K562 (cell line): ENCODE data around the gene BEST1. TPM values are rescaled to one million over a fixed set of nuclear protein-coding genes. Genes with fewer than 3 reads are reported as not detected.

Experiments used
- ATAC-seq: fragments of 200-7000 bp; cut with Tn5 transposase; 3 replicates; pipeline ENCODE4 v1.9.1; 2020; ENCODE audit warnings: moderate library complexity
- BruUV-seq: library from RNA; stranded (reverse); fragments of 400-500 nt; replicated peaks from 2 replicates; lab custom pipeline; 2021; lab: Mats Ljungman, UMichigan
- CTCF ChIA-PET: fragments of 300-600 bp; formaldehyde crosslinking; extraction: SDS; loops from one replicate; lab custom pipeline; 2021; ENCODE audit warnings: low intra/inter-chr PET ratio; lab: Yijun Ruan, JAX
- POLR2A ChIA-PET: fragments of 300-600, 350-650 bp; sonication (Branson Sonifier 250); formaldehyde crosslinking; extraction: SDS; loops from one replicate; lab custom pipeline; 2021; ENCODE audit warnings: antibody characterized with exemption, inconsistent platforms; lab: Yijun Ruan, JAX
- DNase-seq, 4 experiments: peaks; one replicate each; pipeline versions ENCODE4 v3.0.0 to v3.0.0-alpha.2; 2011 to 2018; ENCODE audit warnings: low spot score in 3 of 4, mixed read lengths in 3 of 4; ENCODE audit errors: extremely low read depth in 1 of 4
- FAIRE-seq: peaks from 2 replicates; lab custom pipeline; 2011; peaks lifted over from hg19 to GRCh38; lab: Jason Lieb, UNC
- H2AFZ ChIP-seq: 2 replicates; pipeline ENCODE4 v1.6.0; 2011; ENCODE audit warnings: low read depth, low read length, control low read depth, inconsistent platforms
- H3K27ac ChIP-seq: fragments of 200-600 bp; 3 replicates; pipeline ENCODE4 v1.8.0; 2011; ENCODE audit warnings: low read depth, mild to moderate bottlenecking, control low read depth, inconsistent platforms, low read length, moderate library complexity, mixed read lengths; ENCODE audit errors: extremely low read depth
- H3K27me3 ChIP-seq, 2 experiments: fragments of 300-600 bp in 1 of 2; 2 replicates in 1 of 2; 3 replicates in 1 of 2; pipeline versions ENCODE4 v1.6.0 to v1.8.0; 2011; ENCODE audit warnings: inconsistent platforms in 2 of 2, low read length in 2 of 2, mild to moderate bottlenecking in 1 of 2, mixed read lengths in 1 of 2, moderate library complexity in 1 of 2; ENCODE audit not compliant: control insufficient read depth in 2 of 2, insufficient read depth in 2 of 2
- H3K36me3 ChIP-seq: fragments of 300-600 bp; 3 replicates; pipeline ENCODE4 v1.8.0; 2011; ENCODE audit warnings: mild to moderate bottlenecking, low read length, inconsistent platforms; ENCODE audit not compliant: control insufficient read depth, insufficient read depth
- H3K4me1 ChIP-seq, 2 experiments: fragments of 200-600 bp in 1 of 2; replicated peaks in 1 of 2; 2 replicates in 1 of 2; 3 replicates in 1 of 2; pipeline versions ENCODE4 v1.5.1 to v1.8.0; 2011; ENCODE audit warnings: inconsistent platforms in 2 of 2, low read length in 2 of 2, mild to moderate bottlenecking in 1 of 2, mixed read lengths in 1 of 2, moderate library complexity in 1 of 2; ENCODE audit not compliant: control insufficient read depth in 2 of 2, insufficient read depth in 2 of 2
- H3K4me2 ChIP-seq: 2 replicates; pipeline ENCODE4 v1.6.1; 2011; ENCODE audit warnings: low read length, control low read depth, inconsistent platforms, mixed read lengths; ENCODE audit not compliant: insufficient read depth
- H3K4me3 ChIP-seq: fragments of 200-600 bp; sonication (generic), shearing (Covaris generic); 2 replicates; pipeline ENCODE4 v1.5.1; 2016; ENCODE audit warnings: control low read depth, inconsistent platforms
- H3K79me2 ChIP-seq: fragments of 200-600 bp; 3 replicates; pipeline ENCODE4 v1.8.0; 2011; ENCODE audit warnings: low read length, inconsistent platforms; ENCODE audit not compliant: control insufficient read depth, insufficient read depth
- H3K9ac ChIP-seq, 2 experiments: 2 replicates each; pipeline versions ENCODE4 v1.6.0 to v1.6.1; 2011; ENCODE audit warnings: low read depth in 2 of 2, low read length in 2 of 2, control low read depth in 1 of 2, inconsistent platforms in 1 of 2, mild to moderate bottlenecking in 1 of 2, mixed read lengths in 1 of 2; ENCODE audit not compliant: insufficient read depth in 1 of 2
- H3K9me1 ChIP-seq: one replicate; pipeline ENCODE4 v1.6.0; 2011; ENCODE audit warnings: inconsistent platforms, mild to moderate bottlenecking, low read length, moderate library complexity; ENCODE audit not compliant: control insufficient read depth, insufficient read depth
- H3K9me3 ChIP-seq: replicated peaks from 2 replicates; pipeline ENCODE4 v1.5.1; 2011; ENCODE audit warnings: low read depth, low read length, inconsistent platforms; ENCODE audit not compliant: control insufficient read depth, insufficient read depth
- H4K20me1 ChIP-seq: replicated peaks from 2 replicates; pipeline ENCODE4 v1.6.1; 2011; ENCODE audit warnings: low read length, inconsistent platforms, mixed read lengths; ENCODE audit not compliant: control insufficient read depth, insufficient read depth
- BCOR ChIP-seq: fragments of 450-650 bp; IDR thresholded peaks from 2 replicates; pipeline ENCODE4 v1.6.1; 2016
- NKRF ChIP-seq: fragments of 450-650 bp; IDR thresholded peaks from 2 replicates; pipeline ENCODE4 v1.6.1; 2016; ENCODE audit warnings: borderline replicate concordance
- PATZ1 ChIP-seq: fragments of 250-450 bp; sonication (Bioruptor Pico); IDR thresholded peaks from 2 replicates; pipeline ENCODE4 v1.5.0; 2020; ENCODE audit warnings: mild to moderate bottlenecking, borderline replicate concordance
- PRPF4 ChIP-seq: fragments of 200-400 bp; formaldehyde crosslinking; IDR thresholded peaks from one replicate; pipeline ENCODE4 v1.6.1; 2017; ENCODE audit warnings: low read length, low read depth, mild to moderate bottlenecking; ENCODE audit not compliant: insufficient read depth, poor library complexity, severe bottlenecking
- RBM25 ChIP-seq: fragments of 200-400 bp; formaldehyde crosslinking; IDR thresholded peaks from 2 replicates; pipeline ENCODE4 v1.6.1; 2018; ENCODE audit warnings: low read length, low read depth, moderate library complexity; ENCODE audit not compliant: severe bottlenecking
- TCFL5 ChIP-seq: fragments of 250-450 bp; sonication (Bioruptor Pico); conservative IDR thresholded peaks from 2 replicates; pipeline ENCODE4 v1.6.1; 2021; ENCODE audit warnings: mild to moderate bottlenecking, moderate library complexity, matching md5 sums
- ZFX ChIP-seq: sonication (generic); formaldehyde crosslinking; IDR thresholded peaks from 2 replicates; pipeline ENCODE4 v1.8.0; 2022; ENCODE audit warnings: mild to moderate bottlenecking, missing genetic modification reagents, moderate library complexity
- ZNF12 ChIP-seq: sonication (generic); formaldehyde crosslinking; IDR thresholded peaks from 2 replicates; pipeline ENCODE4 v1.4.0; 2020; ENCODE audit warnings: mild to moderate bottlenecking, missing genetic modification reagents
- ZNF395 ChIP-seq: fragments of 200-800 bp; sonication (Bioruptor generic); IDR thresholded peaks from 2 replicates; pipeline ENCODE4 v1.6.1; 2017; ENCODE audit warnings: missing genetic modification characterization, missing compliant biosample characterization
- ZNF57 ChIP-seq: fragments of 450-650 bp; formaldehyde crosslinking; IDR thresholded peaks from 2 replicates; pipeline ENCODE4 v1.4.0; 2020; ENCODE audit warnings: mild to moderate bottlenecking, moderate library complexity
- ZNF696 ChIP-seq: fragments of 250-450 bp; sonication (Bioruptor Pico); conservative IDR thresholded peaks from 2 replicates; pipeline ENCODE4 v1.4.0; 2020; ENCODE audit warnings: mild to moderate bottlenecking, moderate library complexity
- WGBS: fragments of 100-300 bp; shearing (Covaris generic); methylation state at CpG from one replicate; pipeline ENCODE4 v1.1.6; 2016; ENCODE audit warnings: low coverage, mixed read lengths; ENCODE audit not compliant: insufficient coverage; ENCODE audit errors: missing lambda C conversion rate; 5-methylcytosine and 5-hydroxymethylcytosine counted together
- in situ Hi-C: fragments of 300-500 bp; cut with MboI; formaldehyde crosslinking; loops from 4 replicates; pipeline ENCODE4 v1.15.0; 2018; ENCODE audit warnings: inconsistent platforms, mixed read lengths
- intact Hi-C: fragments of 100-400 bp; cut with micrococcal nuclease; formaldehyde crosslinking; loops from 2 replicates; pipeline ENCODE4 v1.14.2; 2022
- polyA plus RNA-seq, 8 experiments: library from polyadenylated mRNA; depleted of rRNA in 4 of 8; stranded (reverse) in 5 of 8; unstranded in 3 of 8; fragments of >200 nt; fragmentation: Nextera tagmentation in 2 of 8; fragmentation: Illumina TruSeq in 1 of 8; extraction: Ambion mirVana in 2 of 8; extraction: Trizol in 1 of 8; gene quantifications; 2 replicates each; pipeline versions ENCODE4 v1.2.1 to v1.2.3, GENCODE V29; 2011 to 2014; ENCODE audit warnings: inconsistent platforms in 1 of 8, missing spikeins in 1 of 8
- total RNA-seq, 7 experiments: library from RNA; depleted of rRNA in 6 of 7; stranded (reverse); fragments of >200 nt in 6 of 7; fragmentation: Illumina TruSeq in 2 of 7; extraction: Trizol in 2 of 7; gene quantifications; 2 replicates each; pipeline versions ENCODE4 v1.2.1 to v1.2.3, GENCODE V29; 2011 to 2021; ENCODE audit warnings: low replicate concordance in 1 of 7
- TF ChIP-seq, protein P1 (sequence below): sonication (generic); formaldehyde crosslinking; IDR thresholded peaks from 2 replicates; pipeline ENCODE4 v1.8.0; 2022; ENCODE audit warnings: missing genetic modification reagents, mild to moderate bottlenecking, borderline replicate concordance

Gene BEST1
- total and polyA plus RNA-seq, 9 of the 15 experiments (the other 6 are each of a cell fraction or from before 2014, with no cell fraction given): 0.07 to 1.3 (median 0.40) TPM

DNA sequence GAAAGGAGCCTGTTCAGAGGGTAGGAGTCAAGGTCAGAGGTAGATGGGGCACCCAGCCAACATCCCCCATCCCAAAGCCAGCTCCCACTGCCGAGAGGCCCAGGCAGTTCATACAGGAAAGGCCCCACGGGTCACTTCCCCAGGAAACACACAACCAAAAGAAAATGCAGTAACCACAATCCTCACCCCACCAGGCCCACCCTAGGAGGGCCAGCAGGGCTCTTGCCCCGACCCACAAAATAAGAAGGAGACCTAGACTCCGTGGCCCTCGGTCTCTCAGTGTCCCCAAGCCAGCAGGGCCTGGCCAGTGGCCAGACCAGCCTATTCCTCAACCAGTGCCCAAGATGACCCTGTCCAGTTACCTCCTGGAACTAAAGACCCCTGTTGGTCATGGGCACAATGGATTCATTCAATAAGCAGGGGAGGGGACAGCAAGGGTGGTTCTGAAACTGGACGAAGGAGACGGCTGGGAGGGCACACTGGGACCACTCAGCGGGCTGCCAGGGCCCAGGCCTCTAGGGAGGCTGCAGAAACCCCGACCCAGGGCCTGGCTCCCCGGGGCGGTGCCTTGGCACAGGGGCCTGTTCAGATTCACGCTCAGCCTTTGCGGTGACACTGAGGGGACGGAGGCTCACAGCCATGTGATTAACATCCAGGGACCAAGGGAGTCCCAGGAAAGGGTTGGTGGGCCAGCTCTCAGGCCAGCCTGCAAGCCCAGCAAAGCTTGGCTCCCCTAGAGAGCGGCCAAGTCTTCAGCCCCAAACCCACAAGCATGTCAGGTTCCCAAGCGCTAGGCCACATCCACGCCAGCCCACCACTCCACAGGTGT lies 38.2 kb upstream of the BEST1 start:
- 89% methylated on average over 16 of the region's 17 CpGs for WGBS
- ATAC-seq (no peak), FAIRE-seq (no peak), DNase-seq (no peak)
- intact Hi-C loops (no loop called here), in situ Hi-C loops (no loop called here)
- Histone ChIP-seq H3K9me1 (peaks cover 12% of the 10 kb centered on the region), H3K36me3 (peaks cover 31% of the 10 kb centered on the region; the same call in 2 of the 3 replicates), H3K4me3 (no peak overlapping the region), H3K9ac (peak overlapping the region in 1 of 2 experiments; percentile 75; a peak in 2 of 4 replicates), H3K9me3 (no peaks in the 10 kb centered on the region), H3K27me3 (no peaks in the 10 kb centered on the region), H3K79me2 (peaks cover 84% of the 10 kb centered on the region), H3K4me2 (no peak overlapping the region), H3K27ac (no peak overlapping the region), H3K4me1 (peaks cover 19 to 68% of the 10 kb centered on the region in 2 experiments), H4K20me1 (peaks cover 29% of the 10 kb centered on the region; the same call in 1 of the 2 replicates), H2AFZ (no peak overlapping the region)
- ChIA-PET POLR2A (interaction anchor here (0.7 to 1.0 kb wide), 2 partner anchors 8 to 104 kb away, joined by 3 to 4 read pairs; no protein-coding TSS in a partner anchor), CTCF (no interaction called here)
- no TSS peak for BruUV-seq
- TF ChIP-seq ZNF696 (CRISPR knock-in tag): no peak
- no peak for TF ChIP-seq RBM25
- TF ChIP-seq ZNF57: no peak
- TF ChIP-seq, protein P1, sequence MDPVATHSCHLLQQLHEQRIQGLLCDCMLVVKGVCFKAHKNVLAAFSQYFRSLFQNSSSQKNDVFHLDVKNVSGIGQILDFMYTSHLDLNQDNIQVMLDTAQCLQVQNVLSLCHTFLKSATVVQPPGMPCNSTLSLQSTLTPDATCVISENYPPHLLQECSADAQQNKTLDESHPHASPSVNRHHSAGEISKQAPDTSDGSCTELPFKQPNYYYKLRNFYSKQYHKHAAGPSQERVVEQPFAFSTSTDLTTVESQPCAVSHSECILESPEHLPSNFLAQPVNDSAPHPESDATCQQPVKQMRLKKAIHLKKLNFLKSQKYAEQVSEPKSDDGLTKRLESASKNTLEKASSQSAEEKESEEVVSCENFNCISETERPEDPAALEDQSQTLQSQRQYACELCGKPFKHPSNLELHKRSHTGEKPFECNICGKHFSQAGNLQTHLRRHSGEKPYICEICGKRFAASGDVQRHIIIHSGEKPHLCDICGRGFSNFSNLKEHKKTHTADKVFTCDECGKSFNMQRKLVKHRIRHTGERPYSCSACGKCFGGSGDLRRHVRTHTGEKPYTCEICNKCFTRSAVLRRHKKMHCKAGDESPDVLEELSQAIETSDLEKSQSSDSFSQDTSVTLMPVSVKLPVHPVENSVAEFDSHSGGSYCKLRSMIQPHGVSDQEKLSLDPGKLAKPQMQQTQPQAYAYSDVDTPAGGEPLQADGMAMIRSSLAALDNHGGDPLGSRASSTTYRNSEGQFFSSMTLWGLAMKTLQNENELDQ: no peak
- no peak for TF ChIP-seq ZFX (CRISPR knock-in tag)
- TF ChIP-seq TCFL5: no peak
- TF ChIP-seq PRPF4: no peak
- TF ChIP-seq ZNF395: no peak
- no peak for TF ChIP-seq PATZ1 (CRISPR knock-in tag)
- no peak for TF ChIP-seq NKRF
- no peak for TF ChIP-seq BCOR
- no peak for TF ChIP-seq ZNF12
